ENCODE measurements around the gene OPCML. TPM values are rescaled to one million over a fixed set of nuclear protein-coding genes. Genes with fewer than 3 reads are reported as not detected.

Gene OPCML
- total RNA-seq, 1 donor from 2014 or later, result 0.61 TPM

DNA sequence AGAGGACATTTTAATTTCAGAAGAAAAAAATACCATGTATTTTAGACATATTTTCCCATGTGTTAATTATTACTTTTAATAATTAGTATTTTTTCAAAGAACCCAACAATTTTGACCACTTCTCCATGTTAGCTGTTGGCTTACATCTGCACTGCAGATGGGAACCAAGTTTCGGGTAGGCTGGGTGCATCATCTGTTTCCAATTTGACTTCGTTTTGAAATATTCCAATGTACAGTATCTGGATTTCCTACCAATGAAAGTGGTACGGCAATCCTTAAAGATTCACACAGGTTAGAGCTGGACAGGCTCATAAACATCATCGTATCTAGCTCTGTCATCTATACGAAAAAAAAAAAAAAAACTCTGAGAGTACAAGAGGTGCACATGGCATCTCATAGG lies 670.2 kb downstream of the OPCML start:
- no peak for DNase-seq
- no peak overlapping the region for H3K27ac Mint-ChIP-seq (ENCODE audit: unreplicated experiment)
- TF ChIP-seq, protein P1, sequence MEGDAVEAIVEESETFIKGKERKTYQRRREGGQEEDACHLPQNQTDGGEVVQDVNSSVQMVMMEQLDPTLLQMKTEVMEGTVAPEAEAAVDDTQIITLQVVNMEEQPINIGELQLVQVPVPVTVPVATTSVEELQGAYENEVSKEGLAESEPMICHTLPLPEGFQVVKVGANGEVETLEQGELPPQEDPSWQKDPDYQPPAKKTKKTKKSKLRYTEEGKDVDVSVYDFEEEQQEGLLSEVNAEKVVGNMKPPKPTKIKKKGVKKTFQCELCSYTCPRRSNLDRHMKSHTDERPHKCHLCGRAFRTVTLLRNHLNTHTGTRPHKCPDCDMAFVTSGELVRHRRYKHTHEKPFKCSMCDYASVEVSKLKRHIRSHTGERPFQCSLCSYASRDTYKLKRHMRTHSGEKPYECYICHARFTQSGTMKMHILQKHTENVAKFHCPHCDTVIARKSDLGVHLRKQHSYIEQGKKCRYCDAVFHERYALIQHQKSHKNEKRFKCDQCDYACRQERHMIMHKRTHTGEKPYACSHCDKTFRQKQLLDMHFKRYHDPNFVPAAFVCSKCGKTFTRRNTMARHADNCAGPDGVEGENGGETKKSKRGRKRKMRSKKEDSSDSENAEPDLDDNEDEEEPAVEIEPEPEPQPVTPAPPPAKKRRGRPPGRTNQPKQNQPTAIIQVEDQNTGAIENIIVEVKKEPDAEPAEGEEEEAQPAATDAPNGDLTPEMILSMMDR (IDR thresholded peaks at IDR 0.05; ENCODE audit: partially characterized antibody, unreplicated experiment), result no peak
- no peaks in the 10 kb centered on the region for H3K9me3 Mint-ChIP-seq (ENCODE audit: unreplicated experiment)
- peaks cover 9% of the 10 kb centered on the region for H3K4me1 Mint-ChIP-seq (ENCODE audit: low read depth, unreplicated experiment)
- peaks cover 2% of the 10 kb centered on the region for H3K27me3 Mint-ChIP-seq (ENCODE audit: unreplicated experiment)
- no peak overlapping the region for H3K4me3 Mint-ChIP-seq (ENCODE audit: unreplicated experiment)
- no peaks in the 10 kb centered on the region for H3K36me3 Mint-ChIP-seq (ENCODE audit: unreplicated experiment)

DNA sequence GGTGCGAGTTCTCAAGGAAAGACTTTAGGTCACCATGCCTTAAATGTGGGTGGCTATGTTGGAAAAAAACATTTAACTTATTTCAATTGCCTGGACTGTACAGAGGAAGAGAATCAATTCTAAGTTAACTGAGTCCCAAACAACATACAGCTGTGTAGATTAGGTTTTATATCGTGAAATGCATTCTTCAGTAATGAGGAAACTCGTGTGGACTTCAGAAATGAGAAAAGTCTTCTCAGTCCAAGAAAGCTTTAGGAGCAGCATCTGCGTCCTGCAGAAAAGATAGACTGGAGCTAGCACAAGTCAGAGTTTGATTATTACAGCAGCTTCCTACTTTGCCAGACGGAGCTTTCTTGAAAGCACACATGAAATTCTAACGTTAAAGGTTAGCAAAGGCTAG lies 673.0 kb downstream of the OPCML start:
- Mint-ChIP-seq H3K36me3 (ENCODE audit: unreplicated experiment) (no peaks in the 10 kb centered on the region), H3K4me1 (ENCODE audit: low read depth, unreplicated experiment) (peaks cover 9% of the 10 kb centered on the region), H3K27me3 (ENCODE audit: unreplicated experiment) (peaks cover 2% of the 10 kb centered on the region), H3K9me3 (ENCODE audit: unreplicated experiment) (no peaks in the 10 kb centered on the region), H3K27ac (ENCODE audit: unreplicated experiment) (no peak overlapping the region), H3K4me3 (ENCODE audit: unreplicated experiment) (no peak overlapping the region)
- DNase-seq, result no peak
- TF ChIP-seq, protein P1 (IDR thresholded peaks at IDR 0.05; ENCODE audit: partially characterized antibody, unreplicated experiment), result no peak

DNA sequence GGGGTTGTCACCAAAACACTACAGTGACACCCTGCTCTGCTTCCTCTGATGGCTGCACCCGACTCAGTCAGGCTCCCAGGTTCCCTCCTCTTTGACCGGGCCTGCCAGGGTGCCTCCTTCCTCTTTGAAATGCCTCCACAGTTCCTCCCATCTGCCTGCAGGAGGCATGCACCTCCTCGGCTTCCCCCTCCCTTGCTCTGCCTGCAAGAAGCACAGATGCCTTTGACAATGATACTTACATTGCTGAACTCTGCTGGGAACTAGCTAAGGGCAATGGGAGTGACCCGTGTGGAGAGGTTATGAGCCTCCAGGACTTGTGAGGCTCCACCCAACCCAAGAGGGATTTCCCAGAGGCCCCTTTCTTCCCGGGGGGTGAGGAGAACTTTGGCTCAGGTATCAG lies 674.1 kb downstream of the OPCML start:
- no peak overlapping the region for H3K4me3 Mint-ChIP-seq (ENCODE audit: unreplicated experiment)
- no peaks in the 10 kb centered on the region for H3K9me3 Mint-ChIP-seq (ENCODE audit: unreplicated experiment)
- DNase-seq, result peak; percentile 40
- peaks cover 9% of the 10 kb centered on the region for H3K4me1 Mint-ChIP-seq (ENCODE audit: low read depth, unreplicated experiment)
- no peak overlapping the region for H3K27ac Mint-ChIP-seq (ENCODE audit: unreplicated experiment)
- no peaks in the 10 kb centered on the region for H3K36me3 Mint-ChIP-seq (ENCODE audit: unreplicated experiment)
- H3K27me3 Mint-ChIP-seq (ENCODE audit: unreplicated experiment), result peaks cover 2% of the 10 kb centered on the region
- TF ChIP-seq, protein P1 (IDR thresholded peaks at IDR 0.05; ENCODE audit: partially characterized antibody, unreplicated experiment), result no peak

- Mint-ChIP-seq H3K4me1 (ENCODE audit: low read depth, unreplicated experiment) (peaks cover 9% of the 10 kb centered on the region), H3K27ac (ENCODE audit: unreplicated experiment) (no peak overlapping the region), H3K27me3 (ENCODE audit: unreplicated experiment) (peaks cover 2% of the 10 kb centered on the region), H3K36me3 (ENCODE audit: unreplicated experiment) (no peaks in the 10 kb centered on the region), H3K9me3 (ENCODE audit: unreplicated experiment) (no peaks in the 10 kb centered on the region), H3K4me3 (ENCODE audit: unreplicated experiment) (no peak overlapping the region)
- TF ChIP-seq, protein P1 (IDR thresholded peaks at IDR 0.05; ENCODE audit: partially characterized antibody, unreplicated experiment), result no peak
- no peak for DNase-seq
Measured at GRCh38 chr11:132856032-132856431, 676.3 kb downstream of the OPCML start.

- Mint-ChIP-seq H3K4me1 (ENCODE audit: low read depth, unreplicated experiment) (peaks cover 9% of the 10 kb centered on the region), H3K4me3 (ENCODE audit: unreplicated experiment) (no peak overlapping the region), H3K27ac (ENCODE audit: unreplicated experiment) (no peak overlapping the region), H3K9me3 (ENCODE audit: unreplicated experiment) (no peaks in the 10 kb centered on the region), H3K27me3 (ENCODE audit: unreplicated experiment) (peaks cover 2% of the 10 kb centered on the region), H3K36me3 (ENCODE audit: unreplicated experiment) (no peaks in the 10 kb centered on the region)
- TF ChIP-seq, protein P1 (IDR thresholded peaks at IDR 0.05; ENCODE audit: partially characterized antibody, unreplicated experiment), result no peak
- no peak for DNase-seq
Measured at GRCh38 chr11:132855516-132855915, 676.8 kb downstream of the OPCML start.
